ENCODE results near the gene GALNS. TPM values are rescaled to one million over a fixed set of nuclear protein-coding genes. Genes with fewer than 3 reads are reported as not detected.

Gene GALNS
- total and polyA plus RNA-seq, 2 of the 13 experiments (the other 11 are each of a cell fraction or from before 2014, with no cell fraction given) = 9.2 to 9.8 TPM

DNA sequence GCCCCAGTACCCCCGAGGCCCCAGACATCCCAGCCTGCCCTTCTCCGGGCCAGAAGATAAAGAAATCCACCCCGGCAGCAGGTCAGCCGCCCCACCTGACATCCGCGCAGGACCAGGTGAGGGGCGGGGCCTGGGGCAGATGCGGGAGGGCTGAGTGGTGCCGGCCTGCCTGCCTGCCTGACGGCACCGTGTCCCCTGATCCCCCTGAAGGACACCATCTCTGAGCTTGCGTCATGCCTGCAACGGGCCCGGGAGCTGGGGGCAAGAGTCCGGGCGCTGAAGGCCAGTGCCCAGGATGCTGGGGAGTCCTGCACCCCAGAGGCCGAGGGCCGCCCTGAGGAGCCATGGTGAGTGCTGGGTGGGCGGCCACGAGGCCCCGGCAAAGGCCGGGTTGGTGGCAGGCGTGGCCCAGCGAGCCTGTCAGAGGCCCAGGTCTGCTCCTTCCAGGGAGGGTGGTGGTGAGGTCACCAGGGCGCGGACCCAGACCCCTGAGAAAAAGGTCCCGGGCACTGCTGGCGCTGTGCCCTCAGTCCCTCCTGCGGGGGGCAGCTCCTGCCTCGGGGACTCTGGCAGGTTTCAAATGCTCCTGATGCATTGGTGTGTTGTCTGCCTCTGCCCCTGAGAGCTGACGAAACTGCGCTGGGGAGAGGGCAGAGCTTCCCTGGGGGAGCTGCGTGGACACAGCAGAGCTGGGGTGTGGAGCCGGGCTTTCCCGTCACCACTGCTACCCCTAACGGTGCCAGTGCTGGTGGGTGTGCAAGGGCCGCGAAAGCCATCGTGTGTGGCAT is 52.0 kb downstream of the GALNS start (continued):
- TF ChIP-seq, protein P1, sequence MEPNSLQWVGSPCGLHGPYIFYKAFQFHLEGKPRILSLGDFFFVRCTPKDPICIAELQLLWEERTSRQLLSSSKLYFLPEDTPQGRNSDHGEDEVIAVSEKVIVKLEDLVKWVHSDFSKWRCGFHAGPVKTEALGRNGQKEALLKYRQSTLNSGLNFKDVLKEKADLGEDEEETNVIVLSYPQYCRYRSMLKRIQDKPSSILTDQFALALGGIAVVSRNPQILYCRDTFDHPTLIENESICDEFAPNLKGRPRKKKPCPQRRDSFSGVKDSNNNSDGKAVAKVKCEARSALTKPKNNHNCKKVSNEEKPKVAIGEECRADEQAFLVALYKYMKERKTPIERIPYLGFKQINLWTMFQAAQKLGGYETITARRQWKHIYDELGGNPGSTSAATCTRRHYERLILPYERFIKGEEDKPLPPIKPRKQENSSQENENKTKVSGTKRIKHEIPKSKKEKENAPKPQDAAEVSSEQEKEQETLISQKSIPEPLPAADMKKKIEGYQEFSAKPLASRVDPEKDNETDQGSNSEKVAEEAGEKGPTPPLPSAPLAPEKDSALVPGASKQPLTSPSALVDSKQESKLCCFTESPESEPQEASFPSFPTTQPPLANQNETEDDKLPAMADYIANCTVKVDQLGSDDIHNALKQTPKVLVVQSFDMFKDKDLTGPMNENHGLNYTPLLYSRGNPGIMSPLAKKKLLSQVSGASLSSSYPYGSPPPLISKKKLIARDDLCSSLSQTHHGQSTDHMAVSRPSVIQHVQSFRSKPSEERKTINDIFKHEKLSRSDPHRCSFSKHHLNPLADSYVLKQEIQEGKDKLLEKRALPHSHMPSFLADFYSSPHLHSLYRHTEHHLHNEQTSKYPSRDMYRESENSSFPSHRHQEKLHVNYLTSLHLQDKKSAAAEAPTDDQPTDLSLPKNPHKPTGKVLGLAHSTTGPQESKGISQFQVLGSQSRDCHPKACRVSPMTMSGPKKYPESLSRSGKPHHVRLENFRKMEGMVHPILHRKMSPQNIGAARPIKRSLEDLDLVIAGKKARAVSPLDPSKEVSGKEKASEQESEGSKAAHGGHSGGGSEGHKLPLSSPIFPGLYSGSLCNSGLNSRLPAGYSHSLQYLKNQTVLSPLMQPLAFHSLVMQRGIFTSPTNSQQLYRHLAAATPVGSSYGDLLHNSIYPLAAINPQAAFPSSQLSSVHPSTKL (CRISPR knock-in tag; IDR thresholded peaks at IDR 0.05) = peak; percentile 54; the same call in 1 of the 2 replicates
- peak; percentile 46; the same call in 1 of the 2 replicates for TF ChIP-seq ZNF891 (CRISPR knock-in tag; IDR thresholded peaks at IDR 0.05)
- peak; percentile 66; the same call in 1 of the 2 replicates for TF ChIP-seq ZNF768 (CRISPR knock-in tag; IDR thresholded peaks at IDR 0.05)
- TF ChIP-seq THAP11 (CRISPR knock-in tag; IDR thresholded peaks at IDR 0.05) = peak; percentile 66
- TF ChIP-seq ZNF772 (CRISPR knock-in tag; IDR thresholded peaks at IDR 0.05) = no peak
- TF ChIP-seq ARID3A (IDR thresholded peaks at IDR 0.05; ENCODE audit: low read depth, low read length) = no peak
- TF ChIP-seq ZNF75D (CRISPR knock-in tag; IDR thresholded peaks at IDR 0.05; ENCODE audit: borderline replicate concordance) = no peak
- TF ChIP-seq, protein P2, sequence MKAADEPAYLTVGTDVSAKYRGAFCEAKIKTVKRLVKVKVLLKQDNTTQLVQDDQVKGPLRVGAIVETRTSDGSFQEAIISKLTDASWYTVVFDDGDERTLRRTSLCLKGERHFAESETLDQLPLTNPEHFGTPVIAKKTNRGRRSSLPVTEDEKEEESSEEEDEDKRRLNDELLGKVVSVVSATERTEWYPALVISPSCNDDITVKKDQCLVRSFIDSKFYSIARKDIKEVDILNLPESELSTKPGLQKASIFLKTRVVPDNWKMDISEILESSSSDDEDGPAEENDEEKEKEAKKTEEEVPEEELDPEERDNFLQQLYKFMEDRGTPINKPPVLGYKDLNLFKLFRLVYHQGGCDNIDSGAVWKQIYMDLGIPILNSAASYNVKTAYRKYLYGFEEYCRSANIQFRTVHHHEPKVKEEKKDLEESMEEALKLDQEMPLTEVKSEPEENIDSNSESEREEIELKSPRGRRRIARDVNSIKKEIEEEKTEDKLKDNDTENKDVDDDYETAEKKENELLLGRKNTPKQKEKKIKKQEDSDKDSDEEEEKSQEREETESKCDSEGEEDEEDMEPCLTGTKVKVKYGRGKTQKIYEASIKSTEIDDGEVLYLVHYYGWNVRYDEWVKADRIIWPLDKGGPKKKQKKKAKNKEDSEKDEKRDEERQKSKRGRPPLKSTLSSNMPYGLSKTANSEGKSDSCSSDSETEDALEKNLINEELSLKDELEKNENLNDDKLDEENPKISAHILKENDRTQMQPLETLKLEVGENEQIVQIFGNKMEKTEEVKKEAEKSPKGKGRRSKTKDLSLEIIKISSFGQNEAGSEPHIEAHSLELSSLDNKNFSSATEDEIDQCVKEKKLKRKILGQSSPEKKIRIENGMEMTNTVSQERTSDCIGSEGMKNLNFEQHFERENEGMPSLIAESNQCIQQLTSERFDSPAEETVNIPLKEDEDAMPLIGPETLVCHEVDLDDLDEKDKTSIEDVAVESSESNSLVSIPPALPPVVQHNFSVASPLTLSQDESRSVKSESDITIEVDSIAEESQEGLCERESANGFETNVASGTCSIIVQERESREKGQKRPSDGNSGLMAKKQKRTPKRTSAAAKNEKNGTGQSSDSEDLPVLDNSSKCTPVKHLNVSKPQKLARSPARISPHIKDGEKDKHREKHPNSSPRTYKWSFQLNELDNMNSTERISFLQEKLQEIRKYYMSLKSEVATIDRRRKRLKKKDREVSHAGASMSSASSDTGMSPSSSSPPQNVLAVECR (CRISPR knock-in tag; IDR thresholded peaks at IDR 0.05; ENCODE audit: borderline replicate concordance) = peak; percentile 66; the same call in 1 of the 2 replicates
- TF ChIP-seq THAP9 (CRISPR knock-in tag; IDR thresholded peaks at IDR 0.05; ENCODE audit: borderline replicate concordance) = peak; percentile 51; the same call in 1 of the 2 replicates
- peak; percentile 76 for TF ChIP-seq ZEB1 (IDR thresholded peaks at IDR 0.05; ENCODE audit: insufficient replicate concordance, low read depth)
- TF ChIP-seq, protein P3, sequence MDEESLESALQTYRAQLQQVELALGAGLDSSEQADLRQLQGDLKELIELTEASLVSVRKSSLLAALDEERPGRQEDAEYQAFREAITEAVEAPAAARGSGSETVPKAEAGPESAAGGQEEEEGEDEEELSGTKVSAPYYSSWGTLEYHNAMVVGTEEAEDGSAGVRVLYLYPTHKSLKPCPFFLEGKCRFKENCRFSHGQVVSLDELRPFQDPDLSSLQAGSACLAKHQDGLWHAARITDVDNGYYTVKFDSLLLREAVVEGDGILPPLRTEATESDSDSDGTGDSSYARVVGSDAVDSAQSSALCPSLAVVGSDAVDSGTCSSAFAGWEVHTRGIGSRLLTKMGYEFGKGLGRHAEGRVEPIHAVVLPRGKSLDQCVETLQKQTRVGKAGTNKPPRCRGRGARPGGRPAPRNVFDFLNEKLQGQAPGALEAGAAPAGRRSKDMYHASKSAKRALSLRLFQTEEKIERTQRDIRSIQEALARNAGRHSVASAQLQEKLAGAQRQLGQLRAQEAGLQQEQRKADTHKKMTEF (CRISPR knock-in tag; IDR thresholded peaks at IDR 0.05) = peak; percentile 48; the same call in 1 of the 2 replicates
- TF ChIP-seq YEATS4 (CRISPR knock-in tag; IDR thresholded peaks at IDR 0.05; ENCODE audit: borderline replicate concordance) = peak; percentile 63; the same call in 1 of the 2 replicates
- TF ChIP-seq ZNF10 (CRISPR knock-in tag; IDR thresholded peaks at IDR 0.05; ENCODE audit: borderline replicate concordance, low read depth) = no peak
